GM06990 (cell line): Measurements from ENCODE around the gene PPP2R3A.
A peak's percentile ranks its signal among the peaks of the same experiment; 100 is the strongest.

ENCODE experiments used
- DNase-seq: peaks from one replicate; pipeline ENCODE4 v3.0.0-alpha.2; 2011; ENCODE audit not compliant: insufficient read length; ENCODE audit errors: extremely low read depth
- H3K27me3 ChIP-seq: replicated peaks from 2 replicates; pipeline ENCODE4 v1.6.0; 2011; ENCODE audit warnings: low read length; ENCODE audit not compliant: control insufficient read depth, insufficient read depth
- H3K36me3 ChIP-seq: 2 replicates; pipeline ENCODE4 v1.5.1; 2011; ENCODE audit warnings: low read length; ENCODE audit not compliant: control insufficient read depth, insufficient read depth
- H3K4me3 ChIP-seq: replicated peaks from 2 replicates; pipeline ENCODE4 v1.5.1; 2011; ENCODE audit warnings: low read depth, mild to moderate bottlenecking, control low read depth, low read length
- TF ChIP-seq, protein P1 (sequence below): IDR thresholded peaks from 2 replicates; pipeline ENCODE4 v1.5.1; 2011; ENCODE audit warnings: low read length, control low read depth, mild to moderate bottlenecking, inconsistent platforms; ENCODE audit not compliant: insufficient read depth, poor library complexity, severe bottlenecking

PPP2R3A gene

DNA sequence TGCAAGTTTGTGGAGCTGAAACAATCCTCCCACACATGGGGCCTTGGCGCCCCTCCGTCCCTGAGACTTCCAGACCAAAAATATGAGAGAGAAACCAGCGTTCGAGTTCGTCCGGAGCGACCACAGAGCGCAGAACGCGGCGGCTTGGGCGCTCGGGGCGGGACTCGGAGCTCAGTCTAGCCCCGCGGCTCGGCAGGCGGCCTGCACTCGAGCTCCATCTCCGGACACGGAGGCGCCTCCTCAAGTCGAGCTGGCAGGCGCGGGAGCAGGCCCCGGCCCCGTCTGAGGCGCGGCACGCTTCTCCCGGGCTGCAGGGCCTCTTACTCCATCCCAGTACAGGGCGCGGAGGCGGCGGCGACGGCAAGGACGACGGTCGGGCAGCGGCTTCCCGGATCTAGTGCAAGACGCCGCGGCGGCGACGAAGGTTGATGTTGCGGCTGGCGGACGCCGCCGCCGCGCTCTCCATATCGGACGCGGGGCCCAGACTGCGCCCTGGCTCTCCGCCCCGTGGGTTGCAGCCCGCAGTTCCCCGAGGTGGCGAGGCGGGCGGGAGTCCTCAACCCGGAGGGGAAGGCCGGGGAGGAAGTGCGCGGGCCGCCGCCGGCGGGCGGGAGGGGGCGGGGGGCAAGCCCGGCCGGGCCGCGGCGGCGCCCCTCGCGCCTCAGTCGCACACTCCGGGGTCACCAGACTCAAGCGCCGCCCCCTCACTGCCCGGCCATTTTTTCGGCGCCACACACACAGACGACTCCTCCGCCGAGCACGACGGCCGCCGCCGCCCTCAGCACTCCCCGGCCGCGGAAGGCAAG, 229.9 kb downstream of the PPP2R3A start:
- Histone ChIP-seq H3K27me3 (no peaks in the 10 kb centered on the region), H3K4me3 (peak overlapping the region; percentile 90), H3K36me3 (no peaks in the 10 kb centered on the region; the same call in 1 of the 2 replicates)
- TF ChIP-seq, protein P1, sequence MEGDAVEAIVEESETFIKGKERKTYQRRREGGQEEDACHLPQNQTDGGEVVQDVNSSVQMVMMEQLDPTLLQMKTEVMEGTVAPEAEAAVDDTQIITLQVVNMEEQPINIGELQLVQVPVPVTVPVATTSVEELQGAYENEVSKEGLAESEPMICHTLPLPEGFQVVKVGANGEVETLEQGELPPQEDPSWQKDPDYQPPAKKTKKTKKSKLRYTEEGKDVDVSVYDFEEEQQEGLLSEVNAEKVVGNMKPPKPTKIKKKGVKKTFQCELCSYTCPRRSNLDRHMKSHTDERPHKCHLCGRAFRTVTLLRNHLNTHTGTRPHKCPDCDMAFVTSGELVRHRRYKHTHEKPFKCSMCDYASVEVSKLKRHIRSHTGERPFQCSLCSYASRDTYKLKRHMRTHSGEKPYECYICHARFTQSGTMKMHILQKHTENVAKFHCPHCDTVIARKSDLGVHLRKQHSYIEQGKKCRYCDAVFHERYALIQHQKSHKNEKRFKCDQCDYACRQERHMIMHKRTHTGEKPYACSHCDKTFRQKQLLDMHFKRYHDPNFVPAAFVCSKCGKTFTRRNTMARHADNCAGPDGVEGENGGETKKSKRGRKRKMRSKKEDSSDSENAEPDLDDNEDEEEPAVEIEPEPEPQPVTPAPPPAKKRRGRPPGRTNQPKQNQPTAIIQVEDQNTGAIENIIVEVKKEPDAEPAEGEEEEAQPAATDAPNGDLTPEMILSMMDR: no peak
- DNase-seq: peak; percentile 89

DNA sequence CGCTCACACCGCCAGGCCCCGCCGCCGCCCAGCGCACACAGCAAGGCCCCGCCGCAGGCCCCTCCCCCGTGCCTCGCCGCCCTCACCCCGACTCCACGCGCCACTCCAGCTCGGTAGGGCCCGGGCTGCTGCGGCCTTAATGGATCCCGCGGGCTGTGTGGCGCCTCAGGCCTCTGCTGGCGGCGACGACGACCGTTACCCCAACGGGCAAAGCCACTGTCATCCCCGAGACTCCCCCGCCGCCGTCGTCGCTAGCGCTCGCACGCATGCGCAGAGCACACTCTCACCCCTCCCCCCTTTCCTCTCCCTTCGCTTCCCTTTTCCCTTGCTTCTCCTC, 230.5 kb downstream of the PPP2R3A start, which contains the start of gene MSL2:
Gene MSL2, minus strand, starts transcription at position 272 of the 337 bp plus-strand sequence. CDS start 1,222 bp downstream, outside the sequence.
- DNase-seq: no peak
- Histone ChIP-seq H3K27me3 (no peaks in the 10 kb centered on the region), H3K4me3 (peak within 1 kb of the TSS; percentile 90), H3K36me3 (no peaks in the 10 kb centered on the region; the same call in 1 of the 2 replicates)
- TF ChIP-seq, protein P1: no peak

DNA sequence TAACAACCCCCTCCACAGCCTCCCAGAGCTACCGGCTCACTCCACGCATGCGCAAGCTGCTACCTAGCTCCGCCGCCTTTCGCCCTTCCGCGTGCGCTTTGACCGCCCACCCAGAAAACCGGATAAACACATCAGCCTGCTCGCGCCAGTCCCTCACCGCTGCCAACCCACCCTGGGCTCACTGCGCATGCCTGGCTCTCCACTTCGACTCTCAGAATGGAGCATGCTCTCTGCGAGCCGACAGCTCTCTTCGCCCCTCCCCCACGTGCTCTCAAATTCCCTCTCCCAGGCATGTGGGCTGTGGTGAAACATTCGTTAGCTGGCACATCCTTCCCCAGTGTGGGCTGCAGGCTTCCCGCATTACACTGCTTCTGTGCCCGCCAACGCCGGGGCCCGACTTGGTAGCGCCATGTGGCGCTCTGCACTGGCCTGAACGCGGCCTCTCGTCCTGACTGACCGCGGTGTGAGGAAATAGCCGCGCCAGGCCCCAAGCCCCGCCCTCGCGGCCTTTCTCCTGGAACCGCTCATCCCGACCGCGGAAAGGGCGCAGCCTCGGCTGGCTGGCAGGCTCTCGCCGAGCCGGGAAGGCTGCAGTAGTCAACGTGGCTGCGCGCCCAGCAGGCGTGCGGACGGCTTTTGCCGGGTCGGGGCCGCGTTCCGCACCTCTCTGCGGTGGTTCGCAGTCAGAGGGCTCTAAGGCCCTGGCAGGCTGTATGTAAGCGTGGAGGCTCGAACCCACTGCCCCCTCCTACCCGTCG, 231.1 kb downstream of the PPP2R3A start:
- TF ChIP-seq, protein P1: no peak
- H3K27me3 ChIP-seq: no peaks in the 10 kb centered on the region
- DNase-seq: peak; percentile 99
- no peaks in the 10 kb centered on the region for H3K36me3 ChIP-seq
- peak overlapping the region; percentile 90 for H3K4me3 ChIP-seq

DNA sequence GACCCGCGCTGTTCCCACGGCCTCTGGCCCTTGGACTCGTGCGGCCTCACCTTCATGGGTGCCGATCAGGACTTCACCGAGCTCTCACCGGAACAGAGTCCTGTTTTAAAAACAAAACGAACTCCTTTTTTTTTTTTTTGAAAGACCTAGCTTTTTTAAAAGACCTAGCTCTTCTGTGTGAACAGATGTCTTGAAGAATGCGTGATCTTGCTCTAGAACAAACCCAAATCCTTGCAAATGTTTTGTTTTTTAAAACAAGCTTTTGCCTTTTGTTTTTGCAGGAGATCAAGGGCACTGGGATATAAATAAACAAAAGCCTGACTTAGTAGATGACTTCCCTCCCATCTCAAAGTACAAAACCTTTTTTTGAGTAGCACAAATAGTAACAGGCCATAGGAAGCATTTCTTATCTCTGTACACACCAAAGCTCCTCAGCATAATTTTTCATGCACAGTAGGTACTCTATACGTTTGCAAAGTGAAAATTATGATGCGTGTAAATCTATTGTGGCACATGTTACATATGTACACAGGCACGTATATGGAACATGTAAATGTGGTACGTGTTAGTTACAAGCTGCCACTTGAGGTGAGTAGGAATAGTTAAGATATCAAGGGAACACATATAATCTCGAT, 231.7 kb downstream of the PPP2R3A start:
- H3K27me3 ChIP-seq: no peaks in the 10 kb centered on the region
- peak overlapping the region; percentile 90 for H3K4me3 ChIP-seq
- H3K36me3 ChIP-seq: no peaks in the 10 kb centered on the region
- DNase-seq: no peak
- TF ChIP-seq, protein P1: no peak
